Neural cell (in vitro differentiated cells): ENCODE results near the gene SOCS7.

Experiments
- EP300 ChIP-seq: fragments of 450-650 bp; conservative IDR thresholded peaks from 2 replicates; pipeline ENCODE4 v1.6.1; 2014; ENCODE audit warnings: antibody characterized with exemption, mild to moderate bottlenecking, moderate library complexity; ENCODE audit not compliant: poor library complexity, severe bottlenecking
- POLR2AphosphoS5 ChIP-seq: IDR thresholded peaks from 2 replicates; pipeline ENCODE4 v1.6.1; 2012
- RAD21 ChIP-seq: fragments of 450-650 bp; conservative IDR thresholded peaks from 2 replicates; pipeline ENCODE4 v1.6.1; 2014; ENCODE audit warnings: antibody characterized with exemption, mild to moderate bottlenecking, moderate library complexity
- TF ChIP-seq, protein P1 (sequence below): fragments of 450-650 bp; IDR thresholded peaks from 2 replicates; pipeline ENCODE4 v1.5.1; 2014; ENCODE audit warnings: antibody characterized with exemption, mild to moderate bottlenecking, moderate library complexity; ENCODE audit not compliant: poor library complexity, severe bottlenecking

DNA sequence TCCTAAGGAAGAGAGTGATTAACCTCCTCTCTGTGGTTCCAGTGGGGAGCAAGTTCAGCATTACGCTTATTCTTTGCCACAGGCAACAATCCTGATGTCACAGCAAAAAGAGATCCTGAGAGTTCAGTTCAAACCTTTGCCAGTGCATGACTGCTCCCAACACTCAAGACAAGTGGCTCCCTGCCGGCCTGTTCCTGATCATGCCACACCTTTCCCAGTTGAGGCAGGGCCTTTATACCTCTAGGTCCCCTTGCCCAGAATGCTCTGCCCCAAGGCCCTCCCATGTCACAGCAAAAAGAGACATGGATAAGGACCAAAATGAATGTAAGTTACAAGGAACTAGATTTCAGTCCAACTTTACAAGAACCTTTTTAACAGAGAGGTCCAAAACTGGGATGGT, 45.6 kb downstream of the SOCS7 start:
- TF ChIP-seq, protein P1, sequence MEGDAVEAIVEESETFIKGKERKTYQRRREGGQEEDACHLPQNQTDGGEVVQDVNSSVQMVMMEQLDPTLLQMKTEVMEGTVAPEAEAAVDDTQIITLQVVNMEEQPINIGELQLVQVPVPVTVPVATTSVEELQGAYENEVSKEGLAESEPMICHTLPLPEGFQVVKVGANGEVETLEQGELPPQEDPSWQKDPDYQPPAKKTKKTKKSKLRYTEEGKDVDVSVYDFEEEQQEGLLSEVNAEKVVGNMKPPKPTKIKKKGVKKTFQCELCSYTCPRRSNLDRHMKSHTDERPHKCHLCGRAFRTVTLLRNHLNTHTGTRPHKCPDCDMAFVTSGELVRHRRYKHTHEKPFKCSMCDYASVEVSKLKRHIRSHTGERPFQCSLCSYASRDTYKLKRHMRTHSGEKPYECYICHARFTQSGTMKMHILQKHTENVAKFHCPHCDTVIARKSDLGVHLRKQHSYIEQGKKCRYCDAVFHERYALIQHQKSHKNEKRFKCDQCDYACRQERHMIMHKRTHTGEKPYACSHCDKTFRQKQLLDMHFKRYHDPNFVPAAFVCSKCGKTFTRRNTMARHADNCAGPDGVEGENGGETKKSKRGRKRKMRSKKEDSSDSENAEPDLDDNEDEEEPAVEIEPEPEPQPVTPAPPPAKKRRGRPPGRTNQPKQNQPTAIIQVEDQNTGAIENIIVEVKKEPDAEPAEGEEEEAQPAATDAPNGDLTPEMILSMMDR: no peak
- no peak for TF ChIP-seq RAD21
- TF ChIP-seq EP300: no peak
- no peak for TF ChIP-seq POLR2AphosphoS5
